Keratinocyte (primary cell): ENCODE results near the gene SLC41A1. TPM values are rescaled to one million over a fixed set of nuclear protein-coding genes. Genes with fewer than 3 reads are reported as not detected.

Source experiments
- DNase-seq: peaks from one replicate; pipeline ENCODE4 v3.0.0-alpha.2; 2011; ENCODE audit warnings: low read depth, missing footprints, low spot score
- FAIRE-seq: peaks from 2 replicates; lab custom pipeline; 2011; peaks lifted over from hg19 to GRCh38; lab: Jason Lieb, UNC
- H2AFZ ChIP-seq: 2 replicates; pipeline ENCODE4 v1.6.0; 2012; ENCODE audit warnings: low read length, control low read depth, inconsistent platforms; ENCODE audit not compliant: control insufficient read depth
- H3K27ac ChIP-seq: 2 replicates; pipeline ENCODE4 v1.5.1; 2011; ENCODE audit warnings: low read length; ENCODE audit not compliant: control insufficient read depth, insufficient read depth
- H3K27me3 ChIP-seq: 3 replicates; pipeline ENCODE4 v1.6.0; 2011; ENCODE audit warnings: low read length; ENCODE audit not compliant: control insufficient read depth, insufficient read depth; ENCODE audit errors: extremely low read depth
- H3K36me3 ChIP-seq, 2 experiments: 2 replicates in 1 of 2; 3 replicates in 1 of 2; pipeline ENCODE4 v1.5.1; 2011; ENCODE audit warnings: low read length in 2 of 2, mild to moderate bottlenecking in 1 of 2; ENCODE audit not compliant: control insufficient read depth in 2 of 2, insufficient read depth in 2 of 2; ENCODE audit errors: extremely low read depth in 1 of 2
- H3K4me1 ChIP-seq: 3 replicates; pipeline ENCODE4 v1.5.1; 2011; ENCODE audit warnings: low read length; ENCODE audit not compliant: control insufficient read depth, insufficient read depth; ENCODE audit errors: extremely low read depth
- H3K4me2 ChIP-seq: 3 replicates; pipeline ENCODE4 v1.6.0; 2011; ENCODE audit warnings: low read depth, low read length; ENCODE audit not compliant: control insufficient read depth, insufficient read depth; ENCODE audit errors: extremely low read depth
- H3K4me3 ChIP-seq, 3 experiments: fragments of 200-600 bp in 1 of 3; sonication (generic) in 1 of 3; 2 replicates in 2 of 3; 3 replicates in 1 of 3; pipeline ENCODE4 v1.5.1; 2011 to 2016; ENCODE audit warnings: low read length in 3 of 3, mild to moderate bottlenecking in 3 of 3, control low read depth in 2 of 3, inconsistent platforms in 1 of 3, low read depth in 1 of 3, mixed read lengths in 1 of 3, mixed run types in 1 of 3, moderate library complexity in 1 of 3; ENCODE audit not compliant: control insufficient read depth in 2 of 3, insufficient read depth in 2 of 3; ENCODE audit errors: extremely low read depth in 1 of 3
- H3K79me2 ChIP-seq: 2 replicates; pipeline ENCODE4 v1.6.0; 2012; ENCODE audit warnings: low read length; ENCODE audit not compliant: control insufficient read depth, insufficient read depth
- H3K9ac ChIP-seq: 3 replicates; pipeline ENCODE4 v1.6.0; 2011; ENCODE audit warnings: low read length; ENCODE audit not compliant: control insufficient read depth, insufficient read depth; ENCODE audit errors: extremely low read depth
- H3K9me1 ChIP-seq: 3 replicates; pipeline ENCODE4 v1.6.0; 2011; ENCODE audit warnings: low read length; ENCODE audit not compliant: control insufficient read depth, insufficient read depth; ENCODE audit errors: extremely low read depth
- H3K9me3 ChIP-seq: 2 replicates; pipeline ENCODE4 v1.5.1; 2012; ENCODE audit warnings: low read depth, low read length; ENCODE audit not compliant: control insufficient read depth
- H4K20me1 ChIP-seq: 3 replicates; pipeline ENCODE4 v1.6.0; 2011; ENCODE audit warnings: low read length; ENCODE audit not compliant: control insufficient read depth, insufficient read depth; ENCODE audit errors: extremely low read depth
- EZH2 ChIP-seq: IDR thresholded peaks from one replicate; pipeline ENCODE4 v1.6.1; 2012; ENCODE audit warnings: inconsistent platforms, mild to moderate bottlenecking, low read length, moderate library complexity
- dilution Hi-C: fragments of 300-500 bp; cut with MboI; formaldehyde crosslinking; loops from one replicate; pipeline ENCODE4 v1.7.0; 2020; ENCODE audit warnings: low sequenced_read_pairs; ENCODE audit not compliant: extremely low pct_ligation_motif_present
- polyA plus RNA-seq, 5 experiments: library from polyadenylated mRNA; depleted of rRNA in 3 of 5; stranded (reverse) in 3 of 5; stranded (forward) in 1 of 5; unstranded in 1 of 5; fragments of >200 nt; gene quantifications; 1 replicate in 1 of 5; 2 replicates in 3 of 5; 3 replicates in 1 of 5; pipeline versions ENCODE4 v1.2.1 to v1.2.3, GENCODE V29; 2011 to 2012; ENCODE audit warnings: missing spikeins in 2 of 5, low read depth in 1 of 5, low replicate concordance in 1 of 5
- TF ChIP-seq, protein P1 (sequence below), 3 experiments: IDR thresholded peaks in 1 of 3; conservative IDR thresholded peaks in 1 of 3; optimal IDR thresholded peaks in 1 of 3; 2 replicates in 2 of 3; 3 replicates in 1 of 3; pipeline versions ENCODE3 to v1.5.1; 2011; ENCODE audit warnings: low read length in 3 of 3, mild to moderate bottlenecking in 3 of 3, moderate library complexity in 2 of 3, control low read depth in 1 of 3, inconsistent platforms in 1 of 3; ENCODE audit not compliant: insufficient read depth in 2 of 3; ENCODE audit errors: extremely low read depth in 1 of 3

The SLC41A1 gene
- polyA plus RNA-seq, 1 donor (not counting 4 experiments of a cell fraction or from before 2014, with no cell fraction given), result 21.7 TPM

DNA sequence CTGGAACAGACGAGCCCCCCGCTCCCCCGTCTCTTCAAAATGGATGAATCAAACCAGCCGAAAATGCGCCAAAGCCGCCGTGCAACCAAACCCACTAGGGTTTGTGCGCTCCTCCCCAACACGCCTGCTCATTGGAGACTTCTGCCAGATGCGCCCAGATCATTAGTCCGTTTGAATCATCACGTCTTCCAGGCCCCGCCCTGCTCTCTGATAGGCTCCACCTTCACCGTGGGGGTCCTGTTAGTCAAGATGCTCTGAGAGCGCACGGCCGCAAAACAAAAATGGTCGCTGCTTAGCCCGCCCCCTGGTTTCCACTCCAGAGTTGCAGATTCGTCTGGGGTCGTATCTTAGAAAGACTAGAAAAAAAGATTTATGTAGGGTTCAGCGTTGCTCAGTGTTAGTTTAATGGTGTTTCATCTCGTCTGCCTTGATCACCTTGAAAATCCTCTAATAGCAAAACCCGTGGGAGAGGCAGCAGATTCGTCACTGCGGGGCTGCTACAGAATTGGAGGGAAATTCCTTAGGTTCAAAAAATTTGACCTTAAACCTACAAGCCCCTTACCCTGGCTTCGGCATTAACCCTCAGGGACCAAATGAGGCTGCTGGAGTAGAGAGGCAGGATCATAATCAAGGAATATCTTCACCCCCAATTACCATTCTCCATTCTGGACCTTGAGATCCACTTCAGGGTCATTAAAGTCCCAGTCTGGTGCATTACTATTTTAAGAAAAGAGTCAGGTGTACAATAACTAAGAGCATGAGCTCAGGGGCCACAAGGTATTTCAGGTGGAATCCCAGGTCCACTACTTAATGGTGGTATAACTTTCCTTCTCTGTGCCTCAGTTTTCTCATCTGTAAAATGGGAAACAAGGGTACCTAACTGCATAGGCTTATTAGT lies 62.6 kb downstream of the SLC41A1 start, which contains the start of gene NUCKS1:
TSS of gene NUCKS1 (minus strand) at position 45 of the 898 bp plus-strand sequence. CDS start 209 bp downstream, outside the sequence.
- H3K4me1 ChIP-seq, result peaks cover 20% of the 10 kb centered on the region
- H3K79me2 ChIP-seq, result peaks cover 38% of the 10 kb centered on the region
- no peaks in the 10 kb centered on the region for H3K9me3 ChIP-seq
- DNase-seq (peak; percentile 81), FAIRE-seq (peak; percentile 87)
- H3K4me3 ChIP-seq, result peak within 1 kb of the TSS; percentile 64 to 100 (median 99)
- peaks cover 14% of the 10 kb centered on the region for H4K20me1 ChIP-seq
- dilution Hi-C loops, result no loop called here
- peak within 1 kb of the TSS; percentile 98 for H2AFZ ChIP-seq
- peak within 1 kb of the TSS; percentile 100 for H3K4me2 ChIP-seq
- no peaks in the 10 kb centered on the region for H3K9me1 ChIP-seq
- no peaks in the 10 kb centered on the region for H3K27me3 ChIP-seq
- H3K9ac ChIP-seq, result peak within 1 kb of the TSS; percentile 97
- TF ChIP-seq, protein P1, sequence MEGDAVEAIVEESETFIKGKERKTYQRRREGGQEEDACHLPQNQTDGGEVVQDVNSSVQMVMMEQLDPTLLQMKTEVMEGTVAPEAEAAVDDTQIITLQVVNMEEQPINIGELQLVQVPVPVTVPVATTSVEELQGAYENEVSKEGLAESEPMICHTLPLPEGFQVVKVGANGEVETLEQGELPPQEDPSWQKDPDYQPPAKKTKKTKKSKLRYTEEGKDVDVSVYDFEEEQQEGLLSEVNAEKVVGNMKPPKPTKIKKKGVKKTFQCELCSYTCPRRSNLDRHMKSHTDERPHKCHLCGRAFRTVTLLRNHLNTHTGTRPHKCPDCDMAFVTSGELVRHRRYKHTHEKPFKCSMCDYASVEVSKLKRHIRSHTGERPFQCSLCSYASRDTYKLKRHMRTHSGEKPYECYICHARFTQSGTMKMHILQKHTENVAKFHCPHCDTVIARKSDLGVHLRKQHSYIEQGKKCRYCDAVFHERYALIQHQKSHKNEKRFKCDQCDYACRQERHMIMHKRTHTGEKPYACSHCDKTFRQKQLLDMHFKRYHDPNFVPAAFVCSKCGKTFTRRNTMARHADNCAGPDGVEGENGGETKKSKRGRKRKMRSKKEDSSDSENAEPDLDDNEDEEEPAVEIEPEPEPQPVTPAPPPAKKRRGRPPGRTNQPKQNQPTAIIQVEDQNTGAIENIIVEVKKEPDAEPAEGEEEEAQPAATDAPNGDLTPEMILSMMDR (optimal IDR thresholded peaks at IDR 0.05 in 1 of 3, IDR thresholded peaks at IDR 0.05 in 1 of 3, conservative IDR thresholded peaks at IDR 0.05 in 1 of 3; ENCODE audit: extremely low read depth in 1 of 3, insufficient read depth in 2 of 3, low read length in 3 of 3), result no peak
- TF ChIP-seq EZH2, result no peak
- H3K36me3 ChIP-seq, result peaks cover 0 to 7% of the 10 kb centered on the region in 2 experiments
- peak within 1 kb of the TSS; percentile 96 for H3K27ac ChIP-seq

DNA sequence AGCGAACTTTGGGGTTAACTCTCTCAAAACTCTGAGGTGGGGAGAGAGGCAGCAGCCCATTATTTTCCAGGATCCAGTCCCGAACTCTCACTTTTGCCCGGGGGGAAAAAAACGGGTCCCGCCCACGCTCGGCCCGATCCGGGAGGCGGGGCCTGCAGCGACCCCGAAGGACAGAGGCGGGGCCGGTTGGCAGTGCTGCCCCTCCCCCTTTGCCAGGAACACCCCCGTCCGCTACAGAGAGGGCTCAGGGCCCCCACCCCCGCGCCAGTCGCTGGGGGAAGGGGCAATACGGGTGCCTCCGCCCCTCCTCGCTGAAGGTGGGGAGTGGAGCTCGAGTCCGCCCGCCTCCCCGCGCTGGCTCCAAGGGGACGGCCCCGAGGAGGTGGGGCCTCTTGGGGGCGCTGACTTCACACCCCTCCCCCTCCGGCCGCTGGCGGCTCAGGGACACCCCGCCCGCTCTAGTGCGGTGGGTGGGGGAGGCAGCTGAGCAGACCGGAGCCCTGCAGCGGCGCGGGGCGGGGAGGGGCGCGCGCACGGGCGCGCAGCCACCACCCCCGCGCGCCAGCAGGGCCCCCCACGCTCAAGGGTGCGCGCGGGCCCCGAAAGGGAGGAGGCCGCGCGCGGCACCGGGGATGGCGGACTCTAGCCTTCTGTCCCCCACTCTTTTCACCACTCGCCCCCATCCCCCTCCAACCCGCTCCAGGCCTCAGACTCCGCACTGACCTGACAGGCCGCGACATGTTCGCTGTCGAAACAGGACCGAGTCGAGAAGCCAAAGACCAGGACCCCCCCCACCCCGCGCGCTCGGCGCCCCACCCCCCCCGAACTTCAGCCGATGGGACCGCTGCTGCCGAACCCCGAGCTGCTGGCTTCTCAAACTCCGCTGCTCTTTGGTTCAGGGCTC lies 63.5 kb downstream of the SLC41A1 start:
- Histone ChIP-seq H3K9me3 (no peaks in the 10 kb centered on the region), H3K9ac (peak overlapping the region; percentile 97), H3K4me2 (peak overlapping the region; percentile 100), H3K4me1 (peaks cover 20% of the 10 kb centered on the region), H3K9me1 (no peaks in the 10 kb centered on the region), H3K36me3 (peaks cover 0 to 7% of the 10 kb centered on the region in 2 experiments), H3K27me3 (no peaks in the 10 kb centered on the region), H3K79me2 (peaks cover 47% of the 10 kb centered on the region), H3K4me3 (peak overlapping the region; percentile 64 to 100 (median 99)), H4K20me1 (peaks cover 14% of the 10 kb centered on the region), H3K27ac (peak overlapping the region; percentile 96), H2AFZ (peak overlapping the region; percentile 82)
- TF ChIP-seq, protein P1 (optimal IDR thresholded peaks at IDR 0.05 in 1 of 3, IDR thresholded peaks at IDR 0.05 in 1 of 3, conservative IDR thresholded peaks at IDR 0.05 in 1 of 3; ENCODE audit: extremely low read depth in 1 of 3, insufficient read depth in 2 of 3, low read length in 3 of 3), result peak in 1 of 3 experiments; percentile 16
- TF ChIP-seq EZH2, result no peak
- no peak for FAIRE-seq
- DNase-seq, result peak; percentile 73
- dilution Hi-C loops, result no loop called here
